DMS114 treated with DMSO at 0.1 percent for 48 hours (cell line): Measurements from ENCODE around the gene DCC.
A peak's percentile ranks its signal among the peaks of the same experiment; 100 is the strongest.

ENCODE experiments used
- DNase-seq: peaks from one replicate; lab custom pipeline; 2025; ENCODE audit not compliant: unreplicated experiment; lab: John Stamatoyannopoulos, UW

DCC gene

DNA sequence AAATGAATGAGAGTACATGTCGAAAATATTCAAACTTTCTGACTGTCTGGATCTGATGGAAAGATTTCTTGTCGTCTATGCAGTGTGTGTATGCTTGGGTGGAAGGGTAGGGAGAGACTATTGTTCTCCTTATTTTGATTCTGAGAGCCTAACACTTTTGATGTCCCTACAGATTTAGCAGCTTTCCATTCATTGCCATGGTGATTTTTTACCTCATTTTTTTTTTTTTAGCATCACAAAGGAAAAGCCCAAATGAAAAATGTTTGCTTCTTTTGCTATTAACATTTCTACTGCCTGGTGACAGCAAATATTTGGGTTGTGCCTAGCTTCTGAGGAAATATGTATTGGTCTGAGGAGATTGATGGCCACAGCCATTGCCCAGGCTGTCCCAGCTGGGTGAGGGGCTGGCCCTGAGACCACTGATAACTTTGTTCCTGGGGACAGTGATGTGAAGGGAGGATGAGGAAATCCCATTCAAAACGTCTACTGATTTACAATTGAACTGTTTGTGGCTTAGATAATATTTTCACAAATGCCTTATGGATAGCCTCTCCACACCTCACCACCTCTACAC is 558.6 kb downstream of the DCC start:
- DNase-seq, result no peak

DNA sequence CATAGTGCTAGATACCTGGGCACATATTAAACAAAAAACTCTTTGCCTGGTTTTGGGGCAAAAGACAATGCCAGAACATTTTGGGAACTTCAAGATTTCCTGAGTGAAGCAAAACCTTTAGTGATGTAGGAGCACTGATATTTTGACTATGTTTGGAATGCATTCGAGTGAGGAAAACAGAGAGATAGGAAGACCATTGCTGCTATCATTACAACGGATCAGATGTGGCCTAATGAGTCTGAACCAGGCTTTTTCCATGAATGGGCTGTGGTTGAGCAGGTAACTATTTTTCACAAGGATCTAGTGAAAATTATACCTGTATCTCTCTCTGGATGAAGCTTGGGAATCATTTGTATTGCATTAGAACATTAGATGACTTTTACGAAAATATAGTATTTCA is 562.2 kb downstream of the DCC start:
- no peak for DNase-seq

DNA sequence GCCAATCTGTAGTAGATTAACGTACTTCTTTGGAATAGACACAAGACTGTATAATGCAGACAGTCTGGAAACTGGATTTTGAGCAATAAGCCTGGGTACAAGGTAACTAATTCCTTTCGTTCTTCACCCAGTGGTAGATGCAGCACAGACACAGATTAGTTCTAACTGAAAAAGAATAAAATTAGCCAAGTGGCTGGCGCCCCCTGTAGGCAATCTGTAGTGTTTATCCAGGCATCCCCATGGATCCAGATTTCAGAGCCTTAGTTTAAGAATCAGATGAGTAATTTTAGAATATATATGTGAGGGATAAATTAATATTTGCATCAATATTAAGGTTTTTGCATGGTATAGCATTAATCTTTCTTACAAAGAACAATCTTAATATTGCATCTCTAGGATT is 563.9 kb downstream of the DCC start:
- DNase-seq, result peak; percentile 2

DNA sequence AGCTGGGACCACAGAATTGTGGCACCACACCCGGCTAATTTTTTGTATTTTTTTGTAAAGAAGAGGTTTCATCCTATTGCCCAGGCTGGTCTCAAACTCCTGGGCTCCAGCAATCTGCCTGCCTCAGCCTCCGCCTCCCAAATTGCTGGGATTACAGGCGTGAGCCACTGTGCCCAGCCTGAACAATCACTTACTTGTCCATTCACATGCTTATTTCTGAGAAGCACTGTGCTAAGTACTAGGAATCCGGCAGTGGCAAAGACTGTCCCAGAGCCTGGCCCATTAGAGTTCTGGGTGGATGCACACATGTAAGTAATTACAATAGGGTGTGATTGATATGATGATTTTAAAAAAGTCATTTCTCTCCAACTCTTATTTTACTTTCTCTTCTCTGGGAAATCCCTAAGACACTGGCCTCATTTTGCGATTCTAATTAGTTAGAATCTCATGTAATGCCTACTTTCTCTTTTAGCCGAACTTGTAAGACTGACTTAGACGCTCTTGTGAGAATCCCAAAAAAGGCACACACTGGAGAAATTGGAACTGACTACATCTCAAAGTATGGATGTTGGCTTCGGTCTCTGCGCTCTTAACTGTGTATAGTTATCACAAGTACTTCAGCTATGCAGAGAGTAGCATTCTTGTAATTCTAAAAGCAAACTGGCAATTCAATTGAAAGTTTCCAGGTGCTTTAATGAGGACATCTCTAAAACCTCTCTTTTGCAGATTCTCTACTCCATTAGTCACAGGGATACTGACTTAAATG is 567.7 kb downstream of the DCC start:
- DNase-seq, result no peak

DNA sequence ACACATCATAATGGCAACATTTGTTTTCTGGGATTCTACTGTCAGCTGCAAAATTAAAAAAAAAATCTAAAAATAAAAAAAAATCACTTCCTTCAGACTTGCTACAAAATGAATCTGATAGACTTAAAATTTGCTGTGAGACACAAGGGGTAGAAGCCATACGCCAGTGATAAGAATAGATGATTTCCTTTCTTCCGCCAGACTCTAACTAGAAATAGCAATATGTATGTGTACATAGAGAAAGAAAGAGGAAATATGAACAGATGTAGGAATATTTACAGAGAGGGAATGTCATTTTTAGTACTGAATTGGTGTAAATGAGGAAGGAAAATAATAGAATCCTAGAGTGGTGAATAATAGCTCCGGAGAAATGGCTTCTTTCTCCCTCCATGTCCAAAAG is 574.2 kb downstream of the DCC start:
- no peak for DNase-seq

DNA sequence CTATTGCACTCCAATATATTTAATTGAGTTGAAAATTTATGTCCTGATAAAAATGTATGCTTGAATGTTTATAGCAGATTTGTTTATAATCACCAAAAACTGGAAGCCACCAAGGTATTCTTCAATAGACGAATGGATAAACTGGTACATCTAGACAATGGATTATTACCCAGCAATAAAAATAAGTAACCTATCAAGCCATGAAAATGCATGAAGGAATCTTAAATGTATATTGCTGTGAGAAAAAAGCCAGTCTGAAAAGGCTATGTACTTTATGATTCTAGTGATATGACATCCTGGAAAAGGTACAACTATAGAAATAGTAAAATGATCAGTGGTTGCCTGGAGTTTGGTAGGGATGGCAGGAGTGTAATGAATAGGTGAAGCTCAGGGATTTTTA is 580.7 kb downstream of the DCC start:
- no peak for DNase-seq

DNA sequence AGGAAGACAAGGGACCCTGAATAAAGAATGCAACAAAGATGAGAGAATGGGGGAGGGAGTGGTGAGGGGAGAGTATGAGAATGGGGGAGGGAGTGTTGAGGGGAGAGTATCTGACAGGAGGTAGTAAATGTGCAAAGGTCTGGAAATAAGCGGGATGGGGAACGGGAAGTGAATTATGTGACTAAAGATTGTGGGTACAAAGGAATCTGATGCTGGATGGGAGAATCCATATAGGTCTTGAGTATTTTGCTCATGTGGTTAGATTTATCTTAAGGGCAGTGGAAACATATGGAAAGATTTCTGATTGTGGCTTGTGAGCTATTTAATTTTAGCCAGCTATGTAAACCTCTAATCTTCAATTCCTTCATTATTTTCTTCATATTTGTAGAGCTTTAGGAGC is 593.4 kb downstream of the DCC start:
- DNase-seq, result no peak

DNA sequence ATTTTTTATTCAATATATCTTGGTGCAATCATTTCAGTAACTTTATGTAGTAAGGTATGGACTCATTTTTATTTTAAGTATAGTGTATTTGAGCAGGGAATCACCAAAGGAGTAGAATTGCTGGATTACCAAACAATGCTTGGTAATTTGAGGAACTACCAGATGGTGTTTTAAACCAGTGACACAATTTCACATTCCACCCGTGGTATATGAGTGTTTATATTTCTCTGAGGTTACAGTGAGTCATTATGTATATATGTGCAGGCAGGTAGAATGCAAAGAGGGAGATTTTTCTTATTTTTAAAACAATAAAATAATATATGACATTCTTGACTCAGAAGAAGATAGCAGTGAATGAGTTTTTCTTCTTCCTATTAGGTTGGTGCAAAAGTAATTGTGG is 596.9 kb downstream of the DCC start:
- DNase-seq, result no peak

DNA sequence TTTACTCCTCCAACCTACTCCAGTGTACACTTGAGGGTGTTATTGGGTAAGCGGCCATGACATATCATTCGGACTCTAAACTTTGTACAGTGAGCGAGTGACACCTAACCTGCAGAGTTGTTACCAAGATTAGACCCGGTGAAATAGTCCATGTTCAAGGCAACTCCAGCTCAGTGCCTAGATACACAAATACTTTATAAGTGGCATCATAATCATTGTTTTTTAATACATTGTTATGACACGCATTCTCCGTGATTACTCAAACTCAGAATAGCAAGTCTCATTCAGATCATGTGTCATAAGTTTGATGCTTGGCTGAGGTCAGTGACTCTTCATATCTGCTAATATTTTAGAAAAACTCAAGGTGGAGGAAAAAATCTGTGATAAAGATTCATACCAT is 597.8 kb downstream of the DCC start:
- DNase-seq, result no peak

DNA sequence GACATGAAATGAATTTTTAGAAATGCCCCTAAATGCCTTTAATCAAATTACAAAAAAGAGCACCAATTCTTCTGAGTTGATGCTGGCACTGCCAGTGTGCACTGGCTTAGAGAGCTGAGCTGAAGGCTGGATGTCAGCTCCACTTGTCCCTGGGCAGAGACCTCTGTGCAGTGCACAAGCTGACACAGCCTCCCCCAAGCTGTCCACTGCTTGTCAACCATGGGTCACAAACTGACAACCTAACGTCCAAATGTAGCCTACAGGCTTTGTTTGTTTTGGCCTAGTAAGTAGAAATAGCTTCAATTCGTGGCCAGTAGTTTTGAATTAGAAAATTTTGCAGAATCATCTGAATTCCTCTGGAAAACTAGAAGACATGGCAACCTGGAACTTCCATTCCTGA is 605.6 kb downstream of the DCC start:
- DNase-seq, result no peak

DNA sequence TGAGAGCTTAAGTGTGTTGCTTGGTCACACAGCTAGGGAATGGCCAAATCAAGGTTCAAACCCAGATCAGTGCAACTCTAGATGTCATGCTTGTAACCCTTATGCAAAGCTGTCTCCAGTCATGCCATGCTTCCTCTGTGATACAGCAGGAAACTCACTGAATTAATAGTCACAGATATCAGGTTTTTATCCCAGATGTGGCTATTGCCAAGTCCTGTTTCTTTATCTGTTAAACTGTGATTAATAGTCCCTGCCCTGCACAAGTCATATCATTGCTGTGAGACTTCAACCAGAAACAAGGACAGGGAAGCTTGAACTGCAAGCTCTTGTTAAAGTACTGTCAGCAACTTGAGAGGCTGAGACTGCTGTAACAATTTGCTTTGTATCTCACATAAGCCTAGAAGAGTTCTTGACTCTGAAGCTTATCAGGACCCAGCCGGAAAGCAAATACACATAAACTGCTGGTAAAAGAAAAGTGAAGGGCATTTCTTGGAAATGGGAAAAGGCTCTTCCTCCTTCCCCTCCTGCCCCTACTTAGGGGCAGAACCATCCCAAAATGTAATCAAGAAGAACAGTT is 609.0 kb downstream of the DCC start:
- DNase-seq, result no peak

DNA sequence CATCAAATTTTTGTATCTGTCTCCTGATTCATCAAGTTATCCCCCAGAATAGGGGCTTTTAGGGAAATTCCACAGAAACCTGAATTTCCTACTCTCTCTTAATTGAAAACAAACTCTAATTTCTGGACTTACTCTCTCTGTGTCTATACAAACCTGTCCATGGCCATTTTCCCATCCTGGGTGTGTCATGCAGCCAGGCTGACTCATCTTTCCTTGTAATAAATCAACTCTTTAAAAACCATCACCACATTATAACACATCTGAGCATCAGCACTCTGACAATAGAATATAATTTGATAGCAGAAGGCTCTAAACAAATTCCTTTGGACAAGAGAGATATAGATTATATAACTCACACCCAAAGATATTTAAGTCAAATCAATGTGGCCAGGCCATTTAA is 610.2 kb downstream of the DCC start:
- DNase-seq, result no peak

DNA sequence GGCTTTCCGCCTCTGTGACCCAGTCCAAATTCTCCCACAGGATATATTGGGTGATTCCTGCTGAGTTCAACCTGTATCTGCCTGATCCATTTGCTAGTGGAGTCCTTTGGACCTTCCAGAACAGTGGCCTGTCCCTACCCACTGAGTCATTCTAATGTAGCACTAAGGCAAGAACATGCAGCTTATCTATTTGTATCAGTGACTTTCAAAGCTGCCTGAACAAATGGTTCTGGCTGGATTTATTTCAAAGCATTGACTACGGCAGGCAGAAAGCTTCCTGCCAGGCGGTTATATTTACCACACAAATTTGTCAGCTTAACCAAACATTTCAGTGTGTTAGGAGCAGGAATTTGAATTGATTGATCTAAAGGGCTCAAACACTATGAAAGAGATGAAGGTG is 613.4 kb downstream of the DCC start:
- no peak for DNase-seq

DNA sequence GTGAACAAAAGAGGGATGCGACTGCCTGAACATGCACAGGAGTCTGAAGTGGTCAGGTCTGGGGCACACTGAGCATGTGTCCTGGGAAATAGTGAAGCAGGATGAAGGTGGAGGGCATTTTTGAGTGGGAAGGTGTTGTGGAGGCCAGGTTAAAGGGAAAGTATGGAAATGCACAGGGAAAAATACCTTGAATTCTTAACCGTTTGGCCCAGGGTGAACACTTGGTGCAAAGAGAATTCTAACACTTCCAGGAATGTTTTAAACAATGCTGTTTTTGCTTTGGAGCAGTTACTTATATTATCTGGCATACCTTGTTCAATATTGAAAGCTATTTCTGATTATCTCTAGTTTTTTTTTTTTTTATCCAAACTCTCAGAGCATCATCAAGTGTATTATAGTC is 623.5 kb downstream of the DCC start:
- no peak for DNase-seq

DNA sequence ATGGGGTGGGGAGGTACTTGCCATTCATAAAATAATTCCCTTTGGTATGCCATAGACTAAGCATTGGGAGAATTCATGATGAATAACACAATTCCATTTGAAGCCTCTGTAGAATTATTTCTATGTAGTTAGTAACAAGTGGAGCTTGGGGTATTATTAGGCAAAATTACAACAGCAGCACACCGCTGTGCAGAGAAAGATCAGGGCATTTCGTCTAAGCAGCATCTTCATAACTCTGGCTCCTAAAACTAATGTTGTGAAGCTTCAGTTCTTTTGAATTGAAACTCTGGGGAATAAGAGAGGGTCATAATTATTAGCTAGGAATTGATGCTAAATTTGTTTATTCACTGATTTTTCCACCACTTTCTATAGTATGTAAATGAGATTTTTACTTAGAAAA is 630.7 kb downstream of the DCC start:
- no peak for DNase-seq

DNA sequence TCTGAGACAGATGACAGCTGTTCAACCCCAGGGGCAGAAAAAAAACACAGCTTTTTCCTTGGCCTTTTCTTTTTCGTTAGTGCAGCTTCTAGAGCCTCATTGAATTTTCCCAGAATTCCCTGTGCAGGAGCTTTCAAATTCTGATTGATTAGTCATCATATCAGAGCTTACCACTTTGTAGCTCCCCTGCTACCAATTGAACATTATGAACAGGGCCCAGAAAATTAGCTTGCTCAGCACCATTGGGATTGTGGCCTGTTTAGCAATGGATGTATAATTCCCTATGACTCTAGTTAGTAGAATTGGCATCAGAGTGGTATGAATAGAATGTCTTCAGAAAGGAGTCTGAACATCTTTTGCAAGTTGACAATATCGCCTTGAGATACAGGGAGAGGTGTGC is 631.1 kb downstream of the DCC start:
- no peak for DNase-seq

DNA sequence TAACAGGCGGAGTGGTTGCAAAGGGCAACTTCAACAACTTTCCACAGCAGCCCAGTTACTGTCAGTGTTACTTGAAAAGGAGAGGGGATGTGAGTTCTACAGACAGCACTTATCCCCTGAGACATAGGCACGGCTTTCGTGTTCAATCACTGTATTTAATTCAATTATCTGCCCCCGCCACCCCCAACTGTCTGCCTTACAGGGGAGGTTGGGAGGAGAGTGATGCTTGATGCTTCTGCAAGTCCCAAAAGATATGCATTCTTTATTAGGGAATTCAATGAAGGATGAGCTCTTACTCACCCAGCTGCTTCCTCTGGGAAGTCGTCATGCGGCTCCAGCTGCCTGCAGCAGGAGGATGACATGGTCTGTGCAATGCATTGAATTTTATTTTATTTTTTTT is 639.9 kb downstream of the DCC start:
- no peak for DNase-seq

DNA sequence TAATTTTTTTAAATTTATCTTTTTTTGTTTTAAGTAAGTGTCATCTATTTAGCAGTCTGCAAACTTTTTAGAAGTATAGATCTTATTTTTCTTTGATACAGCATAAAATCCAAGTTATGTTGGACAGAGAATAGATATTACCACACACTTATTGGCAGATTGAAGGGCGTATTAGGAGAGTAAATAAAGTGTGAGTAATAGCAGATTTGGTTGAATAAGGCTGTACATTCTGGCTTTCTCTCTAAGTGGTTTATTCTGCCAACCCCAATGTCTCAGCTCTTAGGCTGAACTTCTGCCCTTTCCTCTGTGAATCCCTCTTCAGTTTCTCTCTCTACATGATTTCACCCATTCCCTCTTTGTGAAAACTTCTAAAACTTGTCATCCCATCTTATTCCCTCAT is 651.2 kb downstream of the DCC start:
- no peak for DNase-seq

DNA sequence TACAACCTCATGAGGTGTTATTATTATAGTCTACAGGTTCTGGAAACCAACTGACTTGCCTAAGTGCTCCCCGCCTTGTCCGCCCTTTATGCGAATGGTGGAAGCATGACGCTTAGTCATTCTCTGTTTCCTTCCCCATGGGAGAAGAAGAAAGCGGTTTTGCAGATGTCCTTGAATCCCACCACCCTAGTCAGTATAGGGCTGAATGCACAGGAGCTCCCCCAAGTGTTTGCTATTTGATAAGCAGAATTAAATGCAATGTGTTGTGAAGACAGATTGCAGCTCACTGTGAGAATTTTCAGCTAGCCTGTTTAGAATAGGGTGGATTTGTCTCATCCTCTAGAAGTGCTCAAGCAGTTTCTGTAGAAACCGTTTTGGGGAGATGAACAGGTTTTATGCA is 652.0 kb downstream of the DCC start:
- DNase-seq, result no peak

DNA sequence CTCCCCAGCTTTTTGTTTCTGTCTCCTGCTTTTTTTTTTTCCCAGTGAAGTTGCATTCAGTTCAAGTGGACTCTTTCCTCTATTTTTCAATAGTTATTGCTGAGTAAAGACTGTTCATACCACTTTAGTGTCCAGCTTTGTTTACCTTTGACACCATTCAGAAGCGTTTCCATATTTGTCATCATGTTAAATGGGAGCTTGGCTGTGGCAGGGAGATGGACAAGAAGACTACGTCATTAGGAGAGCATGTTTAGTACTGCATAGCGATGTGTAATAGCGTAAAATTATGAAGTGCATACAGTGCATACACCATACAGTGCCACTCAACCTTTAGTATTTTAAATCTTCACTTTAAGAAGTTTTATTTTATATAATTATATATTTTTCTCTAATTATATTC is 655.9 kb downstream of the DCC start:
- DNase-seq, result no peak

DNA sequence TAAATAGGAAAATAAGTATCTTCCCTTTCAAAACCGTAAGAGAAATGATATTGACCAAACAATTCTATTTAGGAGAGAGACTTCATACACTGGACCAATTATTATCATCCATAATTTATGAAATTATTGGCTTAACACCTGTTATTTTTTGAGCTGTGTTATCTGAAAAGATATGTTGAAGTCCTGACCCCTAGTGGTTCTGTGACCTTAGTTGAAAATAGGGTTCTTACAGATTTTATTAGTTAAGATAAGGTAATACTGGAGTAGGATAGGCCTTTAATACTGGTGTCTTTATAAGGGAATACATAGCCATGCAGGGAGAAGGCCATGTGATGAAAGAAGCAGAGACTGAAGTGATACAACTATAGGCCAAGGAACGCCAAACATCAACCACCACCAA is 659.6 kb downstream of the DCC start:
- no peak for DNase-seq

DNA sequence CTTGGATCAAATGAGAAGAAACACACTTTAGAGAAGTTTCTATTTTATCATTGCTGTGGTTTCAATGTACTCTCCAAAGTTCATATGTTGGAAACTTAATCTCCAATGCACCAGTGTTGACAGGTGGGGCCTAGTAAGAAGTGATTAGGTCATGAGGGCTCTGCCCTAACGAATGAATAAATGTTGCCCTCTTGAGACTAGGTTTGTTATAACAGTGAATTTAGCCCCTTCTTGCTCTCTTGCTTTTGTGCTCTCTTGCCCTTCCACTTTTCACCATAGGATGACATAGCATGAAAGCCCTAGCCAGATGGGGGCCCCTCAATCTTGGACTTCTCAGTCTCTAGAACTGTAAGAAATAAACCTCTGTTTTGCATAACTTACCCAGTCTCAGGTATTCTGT is 664.8 kb downstream of the DCC start:
- DNase-seq, result no peak

DNA sequence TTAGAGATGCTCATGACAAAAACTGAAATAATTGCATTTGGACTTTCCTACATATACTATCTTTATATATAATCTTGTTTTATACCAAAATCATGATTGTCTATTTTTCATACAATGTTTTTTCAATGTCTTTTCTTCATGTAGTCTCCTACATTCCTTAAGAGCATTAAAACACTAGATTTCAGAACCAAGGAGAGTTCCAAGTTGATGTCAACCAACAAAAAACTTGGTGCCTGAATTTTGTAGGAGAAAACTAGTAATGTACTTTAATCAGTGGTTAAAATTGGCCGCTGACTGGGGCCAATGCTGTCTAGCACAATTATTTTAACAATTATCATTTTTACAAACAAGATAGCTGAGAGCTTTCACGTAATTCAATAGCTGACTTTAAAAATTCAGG is 678.8 kb downstream of the DCC start:
- no peak for DNase-seq
